B cell (primary cell): ENCODE data around the gene MOXD1. TPM values are rescaled to one million over a fixed set of nuclear protein-coding genes. Genes with fewer than 3 reads are reported as not detected.

Source experiments
- ATAC-seq: fragments of 200-7000 bp; cut with Tn5 transposase; one replicate; pipeline ENCODE4 v1.10.0; 2021; ENCODE audit warnings: low read depth, mild to moderate bottlenecking, moderate number of reproducible peaks, moderate library complexity
- CTCF ChIA-PET: fragments of 350-600 bp; sonication (Branson Sonifier 250); formaldehyde crosslinking; loops from one replicate; lab custom pipeline; 2021; ENCODE audit warnings: antibody characterized with exemption, inconsistent platforms; lab: Charles Lee
- POLR2A ChIA-PET: fragments of 350-600 bp; sonication (Branson Sonifier 250); formaldehyde crosslinking; loops from one replicate; lab custom pipeline; 2021; ENCODE audit warnings: antibody characterized with exemption; lab: Charles Lee
- DNase-seq: peaks from one replicate; pipeline ENCODE4 v3.0.0; 2013
- H2AFZ ChIP-seq: 2 replicates; pipeline ENCODE4 v1.6.1; 2012; ENCODE audit warnings: mild to moderate bottlenecking, low read depth, low read length; ENCODE audit not compliant: insufficient read depth, poor library complexity, severe bottlenecking
- H3K27ac ChIP-seq, 2 donors: 1 replicate in 1 of 2; 2 replicates in 1 of 2; pipeline ENCODE4 v1.5.1; 2012 to 2013; ENCODE audit warnings: low read length in 2 of 2, mild to moderate bottlenecking in 2 of 2, moderate library complexity in 1 of 2
- H3K27me3 ChIP-seq, 4 experiments: fragments of 200-600 bp in 1 of 4; sonication (generic) in 1 of 4; replicated peaks in 1 of 4; 1 replicate in 2 of 4; 2 replicates in 2 of 4; pipeline versions ENCODE4 v1.6.1 to v1.7.0; 2013 to 2016; ENCODE audit warnings: low read length in 3 of 4, mild to moderate bottlenecking in 2 of 4, mixed read lengths in 1 of 4, moderate library complexity in 1 of 4; ENCODE audit not compliant: insufficient read depth in 4 of 4, control insufficient read depth in 3 of 4; ENCODE audit errors: control extremely low read depth in 1 of 4
- H3K36me3 ChIP-seq, 2 experiments: replicated peaks in 1 of 2; 1 replicate in 1 of 2; 2 replicates in 1 of 2; pipeline versions ENCODE4 v1.6.1 to v1.7.1; 2013; ENCODE audit warnings: low read length in 1 of 2; ENCODE audit not compliant: insufficient read depth in 2 of 2, control insufficient read depth in 1 of 2; ENCODE audit errors: control extremely low read depth in 1 of 2, extremely low read depth in 1 of 2
- H3K4me1 ChIP-seq, 2 donors: fragments of 200-600 bp in 1 of 2; sonication (generic) in 1 of 2; 1 replicate in 1 of 2; 2 replicates in 1 of 2; pipeline versions ENCODE4 v1.5.1 to v1.6.1; 2013 to 2017; ENCODE audit warnings: low read length in 2 of 2; ENCODE audit not compliant: control insufficient read depth in 2 of 2, insufficient read depth in 2 of 2
- H3K4me2 ChIP-seq: replicated peaks from 2 replicates; pipeline ENCODE3; 2012; ENCODE audit warnings: mild to moderate bottlenecking, low read depth, low read length; ENCODE audit not compliant: poor library complexity, severe bottlenecking
- H3K4me3 ChIP-seq, 5 experiments: fragments of 200-600 bp in 1 of 5; sonication (generic) in 1 of 5; 1 replicate in 3 of 5; 2 replicates in 2 of 5; pipeline versions ENCODE4 v1.5.1 to v1.7.0; 2011 to 2016; ENCODE audit warnings: low read length in 4 of 5, mild to moderate bottlenecking in 4 of 5, low read depth in 2 of 5, control low read depth in 1 of 5, moderate library complexity in 1 of 5; ENCODE audit not compliant: insufficient read depth in 1 of 5; ENCODE audit errors: control extremely low read depth in 1 of 5, extremely low read depth in 1 of 5
- H3K79me2 ChIP-seq: fragments of 200-600 bp; sonication (generic); one replicate; pipeline ENCODE4 v1.6.0; 2016; ENCODE audit warnings: low read length; ENCODE audit not compliant: control insufficient read depth, insufficient read depth
- H3K9ac ChIP-seq: fragments of 200-600 bp; sonication (generic); 2 replicates; pipeline ENCODE4 v1.6.1; 2017; ENCODE audit warnings: mild to moderate bottlenecking, low read length, moderate library complexity
- H3K9me3 ChIP-seq, 3 donors: one replicate each; pipeline versions ENCODE4 v1.6.1 to v1.7.1; 2013; ENCODE audit warnings: low read length in 2 of 3; ENCODE audit not compliant: control insufficient read depth in 2 of 3, insufficient read depth in 1 of 3; ENCODE audit errors: control extremely low read depth in 1 of 3
- H4K20me1 ChIP-seq: 2 replicates; pipeline ENCODE4 v1.6.0; 2012; ENCODE audit warnings: mild to moderate bottlenecking, low read length; ENCODE audit not compliant: insufficient read depth, control insufficient read depth, poor library complexity, severe bottlenecking
- H3K27ac Mint-ChIP-seq: one replicate; pipeline ENCODE4 v1.8.0; 2021; ENCODE audit warnings: mixed read lengths
- H3K27me3 Mint-ChIP-seq: one replicate; pipeline ENCODE4 v1.8.0; 2021; ENCODE audit warnings: mixed read lengths
- H3K4me1 Mint-ChIP-seq: one replicate; pipeline ENCODE4 v1.8.0; 2021; ENCODE audit warnings: mixed read lengths
- H3K4me3 Mint-ChIP-seq: one replicate; pipeline ENCODE4 v1.8.0; 2021; ENCODE audit warnings: mixed read lengths
- H3K9me3 Mint-ChIP-seq: one replicate; pipeline ENCODE4 v1.8.0; 2022; ENCODE audit warnings: mixed read lengths; ENCODE audit not compliant: insufficient read depth
- EZH2 ChIP-seq: IDR thresholded peaks from 2 replicates; pipeline ENCODE4 v1.6.1; 2012; ENCODE audit warnings: borderline replicate concordance, low read depth, mild to moderate bottlenecking, moderate library complexity, low read length; ENCODE audit not compliant: insufficient read depth, poor library complexity, severe bottlenecking
- WGBS: methylation state at CpG from one replicate; pipeline ENCODE4 v1.1.5; 2013; ENCODE audit warnings: missing lambda C conversion rate; ENCODE audit not compliant: insufficient coverage; 5-methylcytosine and 5-hydroxymethylcytosine counted together
- intact Hi-C: fragments of 100-400 bp; cut with micrococcal nuclease; formaldehyde crosslinking; loops from one replicate; pipeline ENCODE4 v1.10.0; 2022
- polyA plus RNA-seq: library from polyadenylated mRNA; depleted of rRNA; stranded (reverse); fragments of >200 nt; gene quantifications from 2 replicates; pipeline ENCODE4 v1.2.3, GENCODE V29; 2012
- total RNA-seq, 2 donors: library from RNA; stranded (reverse); fragments of 120-200 nt in 1 of 2; gene quantifications; 1 replicate in 1 of 2; 2 replicates in 1 of 2; pipeline versions ENCODE4 v1.2.3 to v1.2.4, GENCODE V29; 2013 to 2022
- TF ChIP-seq, protein P1 (sequence below): fragments of 200-600 bp; IDR thresholded peaks from one replicate; pipeline ENCODE4 v1.8.0; 2022; ENCODE audit warnings: antibody characterized with exemption, mild to moderate bottlenecking

The MOXD1 gene
- total and polyA plus RNA-seq, 2 donors (not counting 1 experiment from before 2014, with no cell fraction given): 1.5 to 7.0 TPM

GRCh38 chr6:132280436-132280835 is 120.8 kb downstream of the MOXD1 start:
- no peaks in the 10 kb centered on the region for H3K4me1 Mint-ChIP-seq

GRCh38 chr6:132279592-132280139 is 121.6 kb downstream of the MOXD1 start:
- peak overlapping the region; percentile 36 for H3K9ac ChIP-seq
- no peaks in the 10 kb centered on the region for H4K20me1 ChIP-seq

More at GRCh38 chr6:132280436-132280835, 120.8 kb downstream of the MOXD1 start:
- H3K9me3 Mint-ChIP-seq: no peaks in the 10 kb centered on the region
- H3K27me3 ChIP-seq: no peaks in the 10 kb centered on the region
- POLR2A ChIA-PET: interaction anchor here (1.0 to 1.2 kb wide), 2 partner anchors 18 to 213 kb away, joined by 3 to 6 read pairs; no protein-coding TSS in a partner anchor
- H3K4me2 ChIP-seq: no peak overlapping the region
- H2AFZ ChIP-seq: no peak overlapping the region
- H3K4me3 Mint-ChIP-seq: no peak overlapping the region
- 95% methylated on average over 6 of the region's 8 CpGs for WGBS
- TF ChIP-seq, protein P1, sequence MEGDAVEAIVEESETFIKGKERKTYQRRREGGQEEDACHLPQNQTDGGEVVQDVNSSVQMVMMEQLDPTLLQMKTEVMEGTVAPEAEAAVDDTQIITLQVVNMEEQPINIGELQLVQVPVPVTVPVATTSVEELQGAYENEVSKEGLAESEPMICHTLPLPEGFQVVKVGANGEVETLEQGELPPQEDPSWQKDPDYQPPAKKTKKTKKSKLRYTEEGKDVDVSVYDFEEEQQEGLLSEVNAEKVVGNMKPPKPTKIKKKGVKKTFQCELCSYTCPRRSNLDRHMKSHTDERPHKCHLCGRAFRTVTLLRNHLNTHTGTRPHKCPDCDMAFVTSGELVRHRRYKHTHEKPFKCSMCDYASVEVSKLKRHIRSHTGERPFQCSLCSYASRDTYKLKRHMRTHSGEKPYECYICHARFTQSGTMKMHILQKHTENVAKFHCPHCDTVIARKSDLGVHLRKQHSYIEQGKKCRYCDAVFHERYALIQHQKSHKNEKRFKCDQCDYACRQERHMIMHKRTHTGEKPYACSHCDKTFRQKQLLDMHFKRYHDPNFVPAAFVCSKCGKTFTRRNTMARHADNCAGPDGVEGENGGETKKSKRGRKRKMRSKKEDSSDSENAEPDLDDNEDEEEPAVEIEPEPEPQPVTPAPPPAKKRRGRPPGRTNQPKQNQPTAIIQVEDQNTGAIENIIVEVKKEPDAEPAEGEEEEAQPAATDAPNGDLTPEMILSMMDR: no peak
- H3K9me3 ChIP-seq: no peaks in the 10 kb centered on the region
- H3K36me3 ChIP-seq: no peaks in the 10 kb centered on the region
- H3K27me3 Mint-ChIP-seq: peaks cover 3% of the 10 kb centered on the region
- CTCF ChIA-PET: interaction anchor here (0.6 to 11.7 kb wide), 88 partner anchors 11 to 1142 kb away, joined by 3 to 530 read pairs (median 4); partner anchors contain the start of genes CCN2, MOXD1, RPS12 and SLC18B1
- no peaks in the 10 kb centered on the region for H4K20me1 ChIP-seq
- peaks cover 0 to under 1% of the 10 kb centered on the region in 2 donors for H3K4me1 ChIP-seq
- no peak overlapping the region for H3K27ac ChIP-seq
- H3K4me3 ChIP-seq: no peak overlapping the region
- no peak for ATAC-seq
- DNase-seq: no peak
- intact Hi-C loops: no loop called here
- no peaks in the 10 kb centered on the region for H3K79me2 ChIP-seq
- H3K27ac Mint-ChIP-seq: no peak overlapping the region
- no peak overlapping the region for H3K9ac ChIP-seq

More at GRCh38 chr6:132279592-132280139, 121.6 kb downstream of the MOXD1 start:
- POLR2A ChIA-PET: interaction anchor here (0.9 to 1.2 kb wide), 3 partner anchors 19 to 214 kb away, joined by 3 to 6 read pairs (median 3); no protein-coding TSS in a partner anchor
- peak; percentile 90 for DNase-seq
- no peaks in the 10 kb centered on the region for H3K36me3 ChIP-seq
- no peaks in the 10 kb centered on the region for H3K4me1 ChIP-seq
- Mint-ChIP-seq H3K27ac (peak overlapping the region; percentile 54), H3K27me3 (peaks cover 4% of the 10 kb centered on the region), H3K4me3 (peak overlapping the region; percentile 92), H3K4me1 (no peaks in the 10 kb centered on the region), H3K9me3 (no peaks in the 10 kb centered on the region)
- peak overlapping the region; percentile 34 to 79 (median 48) for H3K4me3 ChIP-seq
- H3K9me3 ChIP-seq: no peaks in the 10 kb centered on the region
- H2AFZ ChIP-seq: peak overlapping the region; percentile 72
- H3K27ac ChIP-seq: no peak overlapping the region
- CTCF ChIA-PET: interaction anchor here (0.6 to 11.7 kb wide), 92 partner anchors 10 to 1141 kb away, joined by 3 to 530 read pairs (median 4); partner anchors contain the start of genes CCN2, MOXD1, RPS12 and SLC18B1
- 0% methylated on average over 2 of the region's 12 CpGs for WGBS
- intact Hi-C loops: loop anchor here (1.0 to 5.0 kb wide), 5 partner anchors 19 to 1233 kb away; no protein-coding TSS in a partner anchor
- H3K27me3 ChIP-seq: no peaks in the 10 kb centered on the region
- H3K4me2 ChIP-seq: peak overlapping the region; percentile 67
- H3K79me2 ChIP-seq: no peaks in the 10 kb centered on the region
- ATAC-seq: peak; percentile 84
- TF ChIP-seq EZH2: no peak
- TF ChIP-seq, protein P1: peak; percentile 100
